ENCODE data around the gene DDTL.
A peak's percentile ranks its signal among the peaks of the same experiment; 100 is the strongest.
"Not testable (repeated sequence)": the region's sequence is repeated elsewhere in the genome, so short reads cannot be mapped to it uniquely, and the experiment has no call there.

The DDTL gene

DNA sequence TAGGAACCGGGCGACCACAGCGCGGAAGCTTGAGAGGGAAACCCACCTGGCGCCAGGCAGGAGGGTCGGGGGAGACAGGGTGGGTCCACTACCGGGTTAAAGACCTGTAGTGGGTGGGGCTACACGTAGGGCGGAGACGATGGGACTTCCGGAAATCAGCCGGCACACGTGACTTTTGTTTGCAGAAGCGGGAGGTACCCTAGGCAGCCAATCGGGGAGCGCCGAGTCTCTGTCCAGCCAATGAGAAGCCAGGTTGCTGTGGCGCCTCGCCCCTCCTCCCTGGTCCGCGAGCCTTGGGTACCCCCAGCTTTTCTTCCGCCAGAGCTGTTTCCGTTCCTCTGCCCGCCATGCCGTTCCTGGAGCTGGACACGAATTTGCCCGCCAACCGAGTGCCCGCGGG is at the start of gene DDTL:
Gene DDTL, plus strand, starts transcription at position 321 of the 400 bp plus-strand sequence. Its CDS starts 27 bp downstream, at position 348.
- H3K27ac Mint-ChIP-seq; H3K9me3 Mint-ChIP-seq; H3K4me1 Mint-ChIP-seq; H3K27me3 Mint-ChIP-seq (ENCODE audit: low read depth); H3K4me3 Mint-ChIP-seq: not testable (repeated sequence)
- peaks cover 25% of the 10 kb centered on the region for H3K36me3 Mint-ChIP-seq (ENCODE audit: low read depth)

DNA sequence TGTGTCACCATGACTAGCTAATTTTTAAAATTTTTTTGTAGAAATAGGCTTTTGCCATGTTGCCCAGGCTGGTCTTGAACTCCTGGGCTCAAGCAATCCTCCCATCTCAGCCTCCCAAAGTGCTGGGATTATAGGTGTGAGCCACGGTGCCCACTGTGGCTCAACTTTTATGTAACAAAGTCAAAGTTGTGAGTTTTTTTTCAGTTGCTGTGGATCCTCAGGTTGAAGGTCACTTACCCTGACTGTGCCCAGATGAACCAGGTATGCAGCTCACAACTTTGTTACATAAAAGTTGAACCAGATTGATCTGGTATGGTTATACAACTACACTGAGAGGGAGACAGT is 46.4 kb upstream of the DDTL start:
- H3K4me3 Mint-ChIP-seq; H3K9me3 Mint-ChIP-seq; H3K4me1 Mint-ChIP-seq; H3K27me3 Mint-ChIP-seq (ENCODE audit: low read depth): not testable (repeated sequence)
- Mint-ChIP-seq H3K36me3 (ENCODE audit: low read depth) (peaks cover 48% of the 10 kb centered on the region), H3K27ac (peak overlapping the region; percentile 83 to 94 (median 88))

DNA sequence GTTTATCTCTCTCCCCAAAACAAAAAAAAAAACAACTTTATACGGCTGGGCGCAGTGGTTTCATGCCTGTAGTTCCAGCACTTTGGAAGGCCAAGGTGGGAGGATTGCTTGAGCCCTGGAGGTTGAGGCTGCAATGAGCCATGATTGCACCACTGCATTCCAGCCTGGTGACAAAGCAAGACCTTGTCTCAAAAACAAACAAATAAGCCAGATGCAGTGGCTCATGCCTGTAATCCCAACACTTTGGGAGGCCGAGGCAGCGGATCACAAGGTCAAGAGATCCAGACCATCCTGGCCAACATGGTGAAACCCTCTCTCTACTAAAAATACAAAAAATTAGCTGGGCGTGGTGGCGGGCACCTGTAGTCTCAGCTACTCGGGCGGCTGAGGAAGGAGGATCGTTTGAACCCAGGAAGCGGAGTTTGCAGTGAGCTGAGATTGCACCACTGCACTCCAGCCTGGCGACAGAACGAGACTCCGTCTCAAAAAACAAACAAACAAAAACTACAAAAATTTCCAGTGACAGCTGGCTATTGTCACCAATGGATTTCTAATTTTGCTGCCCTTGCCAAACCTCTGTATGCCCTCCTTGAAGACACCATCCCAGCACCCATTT is 45.0 kb upstream of the DDTL start:
- peaks cover 62% of the 10 kb centered on the region for H3K36me3 Mint-ChIP-seq (ENCODE audit: low read depth)
- H3K27ac Mint-ChIP-seq; H3K4me1 Mint-ChIP-seq; H3K27me3 Mint-ChIP-seq (ENCODE audit: low read depth); H3K9me3 Mint-ChIP-seq; H3K4me3 Mint-ChIP-seq: not testable (repeated sequence)

DNA sequence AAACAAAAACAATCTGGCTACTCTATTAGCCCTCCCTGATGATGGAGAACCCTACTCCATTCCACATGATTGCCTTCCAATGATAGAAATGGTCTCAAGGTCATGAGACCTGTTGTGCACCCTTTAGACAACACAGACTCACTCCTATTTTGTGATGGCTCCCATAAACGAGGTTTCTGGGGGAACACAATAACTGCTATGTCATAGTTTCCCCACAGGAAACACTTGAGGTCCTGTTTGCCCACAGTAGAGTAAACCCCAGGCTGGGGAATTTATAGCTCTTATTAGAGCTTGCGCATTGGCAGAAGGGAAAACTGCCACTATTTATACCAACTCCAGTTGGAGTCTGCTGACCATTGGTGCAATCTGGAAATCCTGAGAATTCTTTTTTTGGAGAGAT is 43.8 kb upstream of the DDTL start:
- Mint-ChIP-seq H3K9me3 (no peaks in the 10 kb centered on the region), H3K4me3 (no peak overlapping the region), H3K36me3 (ENCODE audit: low read depth) (peaks cover 74% of the 10 kb centered on the region), H3K27ac (no peak overlapping the region), H3K4me1 (peaks cover 5% of the 10 kb centered on the region), H3K27me3 (ENCODE audit: low read depth) (no peaks in the 10 kb centered on the region)
- TF ChIP-seq, protein P1, sequence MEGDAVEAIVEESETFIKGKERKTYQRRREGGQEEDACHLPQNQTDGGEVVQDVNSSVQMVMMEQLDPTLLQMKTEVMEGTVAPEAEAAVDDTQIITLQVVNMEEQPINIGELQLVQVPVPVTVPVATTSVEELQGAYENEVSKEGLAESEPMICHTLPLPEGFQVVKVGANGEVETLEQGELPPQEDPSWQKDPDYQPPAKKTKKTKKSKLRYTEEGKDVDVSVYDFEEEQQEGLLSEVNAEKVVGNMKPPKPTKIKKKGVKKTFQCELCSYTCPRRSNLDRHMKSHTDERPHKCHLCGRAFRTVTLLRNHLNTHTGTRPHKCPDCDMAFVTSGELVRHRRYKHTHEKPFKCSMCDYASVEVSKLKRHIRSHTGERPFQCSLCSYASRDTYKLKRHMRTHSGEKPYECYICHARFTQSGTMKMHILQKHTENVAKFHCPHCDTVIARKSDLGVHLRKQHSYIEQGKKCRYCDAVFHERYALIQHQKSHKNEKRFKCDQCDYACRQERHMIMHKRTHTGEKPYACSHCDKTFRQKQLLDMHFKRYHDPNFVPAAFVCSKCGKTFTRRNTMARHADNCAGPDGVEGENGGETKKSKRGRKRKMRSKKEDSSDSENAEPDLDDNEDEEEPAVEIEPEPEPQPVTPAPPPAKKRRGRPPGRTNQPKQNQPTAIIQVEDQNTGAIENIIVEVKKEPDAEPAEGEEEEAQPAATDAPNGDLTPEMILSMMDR (IDR thresholded peaks at IDR 0.05; ENCODE audit: unreplicated experiment in 3 of 3) = no peak

DNA sequence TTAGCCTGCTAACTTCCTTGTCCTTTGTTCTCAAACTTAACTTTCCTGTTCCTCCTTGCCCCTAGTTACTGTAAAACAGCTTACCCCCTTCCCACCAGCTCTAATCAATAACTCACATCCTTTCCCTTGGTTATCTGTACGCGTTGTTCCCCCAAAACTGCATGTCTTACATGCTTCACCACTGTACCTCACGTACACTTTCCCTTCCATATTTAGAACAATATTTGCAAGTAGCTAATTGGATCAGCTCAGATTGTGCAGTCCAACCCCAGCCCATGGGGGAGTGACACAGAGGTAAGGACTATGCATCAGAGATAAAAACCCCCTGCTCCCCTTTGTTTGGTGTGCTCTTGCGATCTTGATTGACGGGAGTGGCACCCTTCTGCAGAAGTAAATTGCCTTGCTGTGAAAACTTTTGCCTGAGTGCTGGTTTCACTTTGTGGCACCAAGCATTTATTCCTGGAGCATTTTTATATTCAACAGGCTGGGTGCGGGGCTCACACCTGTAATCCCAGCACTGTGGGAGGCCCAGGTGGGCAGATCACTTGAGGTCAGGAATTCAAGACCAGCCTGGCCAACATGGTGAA is 41.6 kb upstream of the DDTL start:
- Mint-ChIP-seq H3K4me3 (no peak overlapping the region), H3K4me1 (no peaks in the 10 kb centered on the region)

DNA sequence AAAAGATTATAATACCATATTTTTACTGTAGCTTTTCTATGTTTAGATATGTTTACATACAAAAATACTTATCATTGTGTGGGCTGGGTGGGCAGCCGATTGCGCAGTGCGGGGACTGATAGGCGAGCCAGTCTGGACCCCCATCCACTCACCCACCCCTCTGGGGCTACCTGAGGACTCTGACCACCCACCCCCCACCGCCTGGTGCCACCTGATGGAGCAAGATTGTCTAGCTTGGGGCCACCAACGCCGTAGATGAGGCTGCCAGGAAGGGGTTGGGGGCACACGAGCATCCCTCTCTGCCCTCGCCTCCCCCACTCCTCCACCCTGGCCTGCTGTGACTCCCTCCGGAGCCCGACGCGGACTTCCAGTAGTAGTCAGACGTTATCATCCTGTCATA is 40.1 kb upstream of the DDTL start:
- Mint-ChIP-seq H3K27me3 (ENCODE audit: low read depth) (no peaks in the 10 kb centered on the region), H3K4me1 (no peaks in the 10 kb centered on the region), H3K36me3 (ENCODE audit: low read depth) (peaks cover 76% of the 10 kb centered on the region), H3K4me3 (no peak overlapping the region), H3K9me3 (no peaks in the 10 kb centered on the region), H3K27ac (no peak overlapping the region)
- TF ChIP-seq, protein P1 (IDR thresholded peaks at IDR 0.05; ENCODE audit: unreplicated experiment in 3 of 3) = no peak

More for the DNA sequence above, 41.6 kb upstream of the DDTL start:
- Mint-ChIP-seq H3K36me3 (ENCODE audit: low read depth) (peaks cover 79% of the 10 kb centered on the region), H3K9me3 (no peaks in the 10 kb centered on the region), H3K27ac (no peak overlapping the region), H3K27me3 (ENCODE audit: low read depth) (no peaks in the 10 kb centered on the region)
- TF ChIP-seq, protein P1 (IDR thresholded peaks at IDR 0.05; ENCODE audit: unreplicated experiment in 3 of 3) = no peak

DNA sequence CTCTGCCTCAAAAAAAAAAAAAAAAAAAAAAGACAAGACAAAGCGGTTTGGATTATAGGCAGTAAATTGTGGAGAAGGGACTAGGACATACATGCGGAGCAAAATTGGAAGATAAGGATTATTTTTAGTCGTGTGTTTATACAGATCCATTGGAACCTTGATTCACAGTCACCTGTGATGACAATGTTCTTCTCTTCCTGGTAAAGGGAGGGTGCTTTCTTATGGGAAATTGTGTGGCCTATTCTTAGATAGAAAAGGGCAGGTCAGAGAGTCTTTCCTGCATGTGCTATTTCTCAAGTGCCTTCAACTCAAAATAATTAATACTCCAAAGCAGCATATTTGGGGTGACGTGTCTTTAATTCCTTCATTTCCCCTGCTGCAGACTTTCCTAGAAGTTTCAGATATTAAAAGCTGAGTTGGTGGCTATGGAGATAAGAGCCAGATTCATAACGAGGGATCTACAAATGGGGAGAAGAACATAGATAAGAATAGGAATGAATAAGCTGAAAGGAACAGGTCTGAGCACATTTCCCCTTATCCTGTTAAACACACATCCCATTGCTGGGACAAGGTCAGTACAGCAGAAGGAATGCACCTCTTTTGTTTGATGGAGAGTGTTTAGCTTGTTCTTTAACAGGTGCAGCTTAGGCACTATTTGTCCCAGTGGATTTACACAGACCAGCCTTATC is 28.2 kb upstream of the DDTL start:
- TF ChIP-seq, protein P1 (IDR thresholded peaks at IDR 0.05; ENCODE audit: unreplicated experiment in 3 of 3) = no peak
- Mint-ChIP-seq H3K36me3 (ENCODE audit: low read depth) (no peaks in the 10 kb centered on the region), H3K27ac (no peak overlapping the region), H3K27me3 (ENCODE audit: low read depth) (no peaks in the 10 kb centered on the region), H3K9me3 (no peaks in the 10 kb centered on the region), H3K4me1 (no peaks in the 10 kb centered on the region), H3K4me3 (no peak overlapping the region)
